GM12878 (cell line): ENCODE results near the gene SLC12A1. TPM values are rescaled to one million over a fixed set of nuclear protein-coding genes. Genes with fewer than 3 reads are reported as not detected.

Source experiments
- ATAC-seq: fragments of 200-7000 bp; cut with Tn5 transposase; 3 replicates; pipeline ENCODE4 v1.9.1; 2020; ENCODE audit warnings: mild to moderate bottlenecking, moderate library complexity
- BruUV-seq: library from RNA; stranded (reverse); fragments of 400-500 nt; replicated peaks from 2 replicates; lab custom pipeline; 2021; lab: Mats Ljungman, UMichigan
- CTCF ChIA-PET: fragments of 300-600 bp; sonication (Branson Sonifier 250); formaldehyde crosslinking; extraction: SDS; loops from one replicate; lab custom pipeline; 2021; ENCODE audit warnings: inconsistent platforms; lab: Yijun Ruan, JAX
- POLR2A ChIA-PET: fragments of 350-600 bp; formaldehyde crosslinking; extraction: SDS; loops from one replicate; lab custom pipeline; 2021; ENCODE audit warnings: inconsistent platforms; lab: Charles Lee
- RAD21 ChIA-PET: fragments of 300-600 bp; sonication (Branson Sonifier 250); formaldehyde crosslinking; loops from one replicate; lab custom pipeline; 2023; ENCODE audit warnings: antibody characterized with exemption; ENCODE audit not compliant: unreplicated experiment; lab: Charles Lee
- SMC1A ChIA-PET: fragments of 300-600 bp; sonication (Branson Sonifier 250); formaldehyde crosslinking; loops from one replicate; lab custom pipeline; 2023; ENCODE audit not compliant: unreplicated experiment, uncharacterized antibody; lab: Charles Lee
- DNase-seq: peaks from one replicate; pipeline ENCODE4 v3.0.0-alpha.2; 2011; ENCODE audit warnings: low read depth, low spot score
- FAIRE-seq: peaks from 3 replicates; lab custom pipeline; 2011; peaks lifted over from hg19 to GRCh38; lab: Jason Lieb, UNC
- H2AFZ ChIP-seq: 2 replicates; pipeline ENCODE4 v1.6.0; 2011; ENCODE audit warnings: low read depth, low read length, control low read depth; ENCODE audit not compliant: control insufficient read depth
- H3K27ac ChIP-seq: 2 replicates; pipeline ENCODE4 v1.5.1; 2011; ENCODE audit warnings: control low read depth; ENCODE audit not compliant: control insufficient read depth, insufficient read depth
- H3K27me3 ChIP-seq, 2 experiments: replicated peaks in 1 of 2; 2 replicates each; pipeline versions ENCODE4 v1.6.0 to v1.6.1; 2011; ENCODE audit warnings: low read length in 1 of 2; ENCODE audit not compliant: control insufficient read depth in 2 of 2, insufficient read depth in 2 of 2
- H3K36me3 ChIP-seq, 2 experiments: 2 replicates each; pipeline ENCODE4 v1.5.1; 2011; ENCODE audit warnings: low read length in 1 of 2; ENCODE audit not compliant: control insufficient read depth in 2 of 2, insufficient read depth in 2 of 2
- H3K4me1 ChIP-seq: 2 replicates; pipeline ENCODE4 v1.6.1; 2011; ENCODE audit warnings: mild to moderate bottlenecking, low read length, moderate library complexity, mixed read lengths; ENCODE audit not compliant: control insufficient read depth, insufficient read depth
- H3K4me2 ChIP-seq: 2 replicates; pipeline ENCODE4 v1.6.0; 2011; ENCODE audit warnings: control low read depth; ENCODE audit not compliant: control insufficient read depth, insufficient read depth
- H3K4me3 ChIP-seq: fragments of 200-600 bp; sonication (generic); 2 replicates; pipeline ENCODE4 v1.5.1; 2016
- H3K79me2 ChIP-seq: 2 replicates; pipeline ENCODE4 v1.6.0; 2011; ENCODE audit warnings: low read length; ENCODE audit not compliant: control insufficient read depth, insufficient read depth
- H3K9ac ChIP-seq: 2 replicates; pipeline ENCODE4 v1.8.0; 2011; ENCODE audit warnings: low read length, control low read depth, mixed read lengths; ENCODE audit not compliant: control insufficient read depth, insufficient read depth
- H3K9me3 ChIP-seq: replicated peaks from 3 replicates; pipeline ENCODE4 v1.5.1; 2011; ENCODE audit warnings: mild to moderate bottlenecking, low read length; ENCODE audit not compliant: control insufficient read depth, insufficient read depth
- H4K20me1 ChIP-seq: 2 replicates; pipeline ENCODE4 v1.6.0; 2011; ENCODE audit not compliant: control insufficient read depth, insufficient read depth
- CBX5 ChIP-seq: sonication (generic); IDR thresholded peaks from 2 replicates; pipeline ENCODE4 v1.6.1; 2016; ENCODE audit warnings: low read depth, moderate library complexity, mild to moderate bottlenecking, inconsistent platforms
- CREM ChIP-seq: IDR thresholded peaks from 2 replicates; pipeline ENCODE4 v1.6.1; 2014; ENCODE audit warnings: antibody characterized with exemption, low read depth
- MEF2A ChIP-seq: IDR thresholded peaks from 2 replicates; pipeline ENCODE4 v1.6.1; 2011; ENCODE audit warnings: low read depth, mild to moderate bottlenecking, low read length, moderate library complexity; ENCODE audit not compliant: insufficient read depth
- MYC ChIP-seq: IDR thresholded peaks from 2 replicates; pipeline ENCODE4 v1.6.1; 2011; ENCODE audit warnings: mild to moderate bottlenecking, low read length, moderate library complexity, inconsistent platforms; ENCODE audit not compliant: insufficient read depth, insufficient replicate concordance, insufficient read length, severe bottlenecking
- NR2C1 ChIP-seq: fragments of 450-650 bp; IDR thresholded peaks from 2 replicates; pipeline ENCODE4 v1.6.1; 2017; ENCODE audit warnings: antibody characterized with exemption, mild to moderate bottlenecking, moderate library complexity
- RAD51 ChIP-seq: fragments of 450-650 bp; IDR thresholded peaks from 2 replicates; pipeline ENCODE4 v1.6.1; 2016; ENCODE audit warnings: moderate library complexity, mild to moderate bottlenecking, inconsistent platforms
- STAT3 ChIP-seq: IDR thresholded peaks from 2 replicates; pipeline ENCODE4 v1.6.1; 2011; ENCODE audit warnings: low read depth, low read length, improper control_type of control experiment
- ZBED1 ChIP-seq: IDR thresholded peaks from 2 replicates; pipeline ENCODE4 v1.6.1; 2016; ENCODE audit warnings: borderline replicate concordance
- ZNF207 ChIP-seq: fragments of 450-650 bp; IDR thresholded peaks from 2 replicates; pipeline ENCODE4 v1.6.1; 2014; ENCODE audit warnings: antibody characterized with exemption, mild to moderate bottlenecking, borderline replicate concordance
- ZNF217 ChIP-seq: fragments of 450-650 bp; IDR thresholded peaks from 2 replicates; pipeline ENCODE4 v1.6.1; 2017; ENCODE audit warnings: antibody characterized with exemption, mild to moderate bottlenecking
- WGBS: methylation state at CpG from one replicate; pipeline ENCODE4 v1.1.6; 2016; ENCODE audit warnings: low lambda C conversion rate; ENCODE audit not compliant: insufficient replicate concordance, insufficient coverage; ENCODE audit errors: missing lambda C conversion rate; 5-methylcytosine and 5-hydroxymethylcytosine counted together
- in situ Hi-C: fragments of 300-500 bp; cut with MboI; formaldehyde crosslinking; loops from 9 replicates; pipeline ENCODE4 v1.14.3; 2018; ENCODE audit warnings: mixed read lengths
- intact Hi-C: fragments of 100-400 bp; cut with micrococcal nuclease; formaldehyde crosslinking; loops from one replicate; pipeline ENCODE4 v1.14.2; 2022; ENCODE audit not compliant: unreplicated experiment
- polyA plus RNA-seq, 11 experiments: library from polyadenylated mRNA; depleted of rRNA in 4 of 11; unstranded in 6 of 11; stranded (reverse) in 5 of 11; fragments of >200 nt; fragmentation: Nextera tagmentation in 4 of 11; fragmentation: Illumina TruSeq in 1 of 11; extraction: Ambion mirVana in 4 of 11; extraction: Trizol in 1 of 11; gene quantifications; 1 replicate in 1 of 11; 2 replicates in 10 of 11; pipeline versions ENCODE4 v1.2.1 to v1.2.3, GENCODE V29; 2011 to 2016; ENCODE audit warnings: inconsistent platforms in 2 of 11, missing spikeins in 2 of 11, low read depth in 1 of 11
- total RNA-seq, 4 experiments: library from RNA; depleted of rRNA in 3 of 4; stranded (reverse); fragments of >200 nt in 3 of 4; fragmentation: Illumina TruSeq in 1 of 4; extraction: Trizol in 1 of 4; gene quantifications; 2 replicates each; pipeline versions ENCODE4 v1.2.1 to v1.2.3, GENCODE V29; 2013 to 2021
- TF ChIP-seq, protein P1 (sequence below): IDR thresholded peaks from 2 replicates; pipeline ENCODE4 v1.6.1; 2012; ENCODE audit warnings: low read depth, low read length, improper control_type of control experiment
- TF ChIP-seq, protein P2 (sequence below): fragments of 450-650 bp; conservative IDR thresholded peaks from 2 replicates; pipeline ENCODE4 v1.6.1; 2017; ENCODE audit warnings: mild to moderate bottlenecking, moderate library complexity
- TF ChIP-seq, protein P3 (sequence below): fragments of 450-650 bp; IDR thresholded peaks from 2 replicates; pipeline ENCODE4 v1.6.1; 2018; ENCODE audit warnings: mild to moderate bottlenecking, low read depth, moderate library complexity; ENCODE audit not compliant: partially characterized antibody
- TF ChIP-seq, protein P4 (sequence below): fragments of 450-650 bp; IDR thresholded peaks from 2 replicates; pipeline ENCODE4 v1.6.1; 2017; ENCODE audit warnings: mild to moderate bottlenecking, moderate library complexity

Gene SLC12A1
- total and polyA plus RNA-seq, 10 of the 15 experiments (the other 5 are each of a cell fraction or from before 2014, with no cell fraction given): under 0.01 TPM; not detected in 9

DNA sequence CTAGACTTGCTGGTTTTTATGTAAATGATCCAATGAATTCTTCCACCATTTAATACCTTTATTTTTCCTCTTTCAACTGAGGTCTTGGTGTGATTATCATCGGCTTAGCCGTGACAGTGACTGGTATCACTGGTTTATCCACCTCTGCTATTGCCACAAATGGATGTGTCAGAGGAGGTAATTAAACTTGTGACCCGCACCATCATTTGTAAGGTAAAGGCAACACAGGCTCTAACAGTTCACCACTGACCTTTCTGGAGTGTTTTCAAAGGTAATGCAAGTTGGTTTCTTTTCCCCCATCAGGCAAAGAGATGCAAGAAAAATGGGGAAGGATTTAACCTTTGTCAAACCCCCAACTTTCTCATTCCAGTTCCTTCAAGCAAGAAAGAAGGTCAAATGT is 19.7 kb downstream of the SLC12A1 start (continued):
- TF ChIP-seq MEF2A (no peak), STAT3 (no peak), NR2C1 (no peak), RAD51 (no peak)
- TF ChIP-seq, protein P1, sequence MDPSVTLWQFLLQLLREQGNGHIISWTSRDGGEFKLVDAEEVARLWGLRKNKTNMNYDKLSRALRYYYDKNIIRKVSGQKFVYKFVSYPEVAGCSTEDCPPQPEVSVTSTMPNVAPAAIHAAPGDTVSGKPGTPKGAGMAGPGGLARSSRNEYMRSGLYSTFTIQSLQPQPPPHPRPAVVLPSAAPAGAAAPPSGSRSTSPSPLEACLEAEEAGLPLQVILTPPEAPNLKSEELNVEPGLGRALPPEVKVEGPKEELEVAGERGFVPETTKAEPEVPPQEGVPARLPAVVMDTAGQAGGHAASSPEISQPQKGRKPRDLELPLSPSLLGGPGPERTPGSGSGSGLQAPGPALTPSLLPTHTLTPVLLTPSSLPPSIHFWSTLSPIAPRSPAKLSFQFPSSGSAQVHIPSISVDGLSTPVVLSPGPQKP: no peak

DNA sequence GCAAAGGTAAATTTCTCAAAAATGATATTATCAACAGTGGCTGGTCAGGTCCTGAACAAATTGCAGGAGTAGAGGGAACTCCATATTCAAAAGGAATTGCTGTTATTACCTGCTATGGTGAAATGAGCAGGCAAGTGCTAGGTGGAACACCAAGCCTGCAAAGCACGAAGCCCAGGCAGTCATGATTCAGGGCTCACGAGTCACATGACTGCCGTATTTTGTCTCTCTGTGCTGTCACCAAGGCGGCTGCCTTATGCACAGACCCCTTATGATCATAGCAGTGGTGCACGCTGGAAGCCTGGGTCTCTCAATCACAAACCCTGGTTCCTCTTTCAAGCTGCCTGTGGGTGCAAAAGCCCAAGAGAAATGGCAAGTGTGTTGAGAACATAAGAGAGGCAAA is 24.4 kb downstream of the SLC12A1 start:
- H3K27me3 ChIP-seq: no peaks in the 10 kb centered on the region
- H3K4me3 ChIP-seq: no peak overlapping the region
- H3K4me2 ChIP-seq: no peak overlapping the region
- no peak for FAIRE-seq
- 22% methylated on average over 5 of the region's 5 CpGs for WGBS
- no peak for ATAC-seq
- H2AFZ ChIP-seq: no peak overlapping the region
- no peak overlapping the region for H3K9ac ChIP-seq
- H3K36me3 ChIP-seq: no peaks in the 10 kb centered on the region
- no peaks in the 10 kb centered on the region for H3K9me3 ChIP-seq
- no peaks in the 10 kb centered on the region for H3K4me1 ChIP-seq
- H3K27ac ChIP-seq: no peak overlapping the region
- ChIA-PET RAD21 (no interaction called here), SMC1A (no interaction called here), CTCF (interaction anchor here (1.1 kb wide), 1 partner anchor 117 kb away, joined by 3 read pairs; no protein-coding TSS in a partner anchor), POLR2A (no interaction called here)
- no peaks in the 10 kb centered on the region for H3K79me2 ChIP-seq
- H4K20me1 ChIP-seq: no peaks in the 10 kb centered on the region
- in situ Hi-C loops (no loop called here), intact Hi-C loops (no loop called here)
- BruUV-seq: no TSS peak
- no peak for DNase-seq
- TF ChIP-seq, protein P2, sequence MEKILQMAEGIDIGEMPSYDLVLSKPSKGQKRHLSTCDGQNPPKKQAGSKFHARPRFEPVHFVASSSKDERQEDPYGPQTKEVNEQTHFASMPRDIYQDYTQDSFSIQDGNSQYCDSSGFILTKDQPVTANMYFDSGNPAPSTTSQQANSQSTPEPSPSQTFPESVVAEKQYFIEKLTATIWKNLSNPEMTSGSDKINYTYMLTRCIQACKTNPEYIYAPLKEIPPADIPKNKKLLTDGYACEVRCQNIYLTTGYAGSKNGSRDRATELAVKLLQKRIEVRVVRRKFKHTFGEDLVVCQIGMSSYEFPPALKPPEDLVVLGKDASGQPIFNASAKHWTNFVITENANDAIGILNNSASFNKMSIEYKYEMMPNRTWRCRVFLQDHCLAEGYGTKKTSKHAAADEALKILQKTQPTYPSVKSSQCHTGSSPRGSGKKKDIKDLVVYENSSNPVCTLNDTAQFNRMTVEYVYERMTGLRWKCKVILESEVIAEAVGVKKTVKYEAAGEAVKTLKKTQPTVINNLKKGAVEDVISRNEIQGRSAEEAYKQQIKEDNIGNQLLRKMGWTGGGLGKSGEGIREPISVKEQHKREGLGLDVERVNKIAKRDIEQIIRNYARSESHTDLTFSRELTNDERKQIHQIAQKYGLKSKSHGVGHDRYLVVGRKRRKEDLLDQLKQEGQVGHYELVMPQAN: no peak
- no peak for TF ChIP-seq ZBED1
- TF ChIP-seq, protein P3, sequence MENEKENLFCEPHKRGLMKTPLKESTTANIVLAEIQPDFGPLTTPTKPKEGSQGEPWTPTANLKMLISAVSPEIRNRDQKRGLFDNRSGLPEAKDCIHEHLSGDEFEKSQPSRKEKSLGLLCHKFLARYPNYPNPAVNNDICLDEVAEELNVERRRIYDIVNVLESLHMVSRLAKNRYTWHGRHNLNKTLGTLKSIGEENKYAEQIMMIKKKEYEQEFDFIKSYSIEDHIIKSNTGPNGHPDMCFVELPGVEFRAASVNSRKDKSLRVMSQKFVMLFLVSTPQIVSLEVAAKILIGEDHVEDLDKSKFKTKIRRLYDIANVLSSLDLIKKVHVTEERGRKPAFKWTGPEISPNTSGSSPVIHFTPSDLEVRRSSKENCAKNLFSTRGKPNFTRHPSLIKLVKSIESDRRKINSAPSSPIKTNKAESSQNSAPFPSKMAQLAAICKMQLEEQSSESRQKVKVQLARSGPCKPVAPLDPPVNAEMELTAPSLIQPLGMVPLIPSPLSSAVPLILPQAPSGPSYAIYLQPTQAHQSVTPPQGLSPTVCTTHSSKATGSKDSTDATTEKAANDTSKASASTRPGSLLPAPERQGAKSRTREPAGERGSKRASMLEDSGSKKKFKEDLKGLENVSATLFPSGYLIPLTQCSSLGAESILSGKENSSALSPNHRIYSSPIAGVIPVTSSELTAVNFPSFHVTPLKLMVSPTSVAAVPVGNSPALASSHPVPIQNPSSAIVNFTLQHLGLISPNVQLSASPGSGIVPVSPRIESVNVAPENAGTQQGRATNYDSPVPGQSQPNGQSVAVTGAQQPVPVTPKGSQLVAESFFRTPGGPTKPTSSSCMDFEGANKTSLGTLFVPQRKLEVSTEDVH: no peak
- no peak for TF ChIP-seq ZNF217
- TF ChIP-seq ZNF207: no peak
- TF ChIP-seq MYC: no peak
- TF ChIP-seq, protein P4, sequence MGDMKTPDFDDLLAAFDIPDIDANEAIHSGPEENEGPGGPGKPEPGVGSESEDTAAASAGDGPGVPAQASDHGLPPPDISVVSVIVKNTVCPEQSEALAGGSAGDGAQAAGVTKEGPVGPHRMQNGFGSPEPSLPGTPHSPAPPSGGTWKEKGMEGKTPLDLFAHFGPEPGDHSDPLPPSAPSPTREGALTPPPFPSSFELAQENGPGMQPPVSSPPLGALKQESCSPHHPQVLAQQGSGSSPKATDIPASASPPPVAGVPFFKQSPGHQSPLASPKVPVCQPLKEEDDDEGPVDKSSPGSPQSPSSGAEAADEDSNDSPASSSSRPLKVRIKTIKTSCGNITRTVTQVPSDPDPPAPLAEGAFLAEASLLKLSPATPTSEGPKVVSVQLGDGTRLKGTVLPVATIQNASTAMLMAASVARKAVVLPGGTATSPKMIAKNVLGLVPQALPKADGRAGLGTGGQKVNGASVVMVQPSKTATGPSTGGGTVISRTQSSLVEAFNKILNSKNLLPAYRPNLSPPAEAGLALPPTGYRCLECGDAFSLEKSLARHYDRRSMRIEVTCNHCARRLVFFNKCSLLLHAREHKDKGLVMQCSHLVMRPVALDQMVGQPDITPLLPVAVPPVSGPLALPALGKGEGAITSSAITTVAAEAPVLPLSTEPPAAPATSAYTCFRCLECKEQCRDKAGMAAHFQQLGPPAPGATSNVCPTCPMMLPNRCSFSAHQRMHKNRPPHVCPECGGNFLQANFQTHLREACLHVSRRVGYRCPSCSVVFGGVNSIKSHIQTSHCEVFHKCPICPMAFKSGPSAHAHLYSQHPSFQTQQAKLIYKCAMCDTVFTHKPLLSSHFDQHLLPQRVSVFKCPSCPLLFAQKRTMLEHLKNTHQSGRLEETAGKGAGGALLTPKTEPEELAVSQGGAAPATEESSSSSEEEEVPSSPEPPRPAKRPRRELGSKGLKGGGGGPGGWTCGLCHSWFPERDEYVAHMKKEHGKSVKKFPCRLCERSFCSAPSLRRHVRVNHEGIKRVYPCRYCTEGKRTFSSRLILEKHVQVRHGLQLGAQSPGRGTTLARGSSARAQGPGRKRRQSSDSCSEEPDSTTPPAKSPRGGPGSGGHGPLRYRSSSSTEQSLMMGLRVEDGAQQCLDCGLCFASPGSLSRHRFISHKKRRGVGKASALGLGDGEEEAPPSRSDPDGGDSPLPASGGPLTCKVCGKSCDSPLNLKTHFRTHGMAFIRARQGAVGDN: no peak
- no peak for TF ChIP-seq CBX5
- no peak for TF ChIP-seq CREM
